ENCODE data around the gene GLDN.

The GLDN gene

GRCh38 chr15:51333571-51333970 lies 7.9 kb upstream of the GLDN start:
- TF ChIP-seq TAF1 (IDR thresholded peaks at IDR 0.05; ENCODE audit: low read depth) (no peak), EGR1 (IDR thresholded peaks at IDR 0.05) (no peak), MAX (IDR thresholded peaks at IDR 0.05) (no peak), NFIC (IDR thresholded peaks at IDR 0.05) (no peak), USF1 (IDR thresholded peaks at IDR 0.05) (no peak), FOXM1 (IDR thresholded peaks at IDR 0.05; ENCODE audit: borderline replicate concordance, low read depth) (no peak), TEAD4 (IDR thresholded peaks at IDR 0.05) (no peak), YY1 (IDR thresholded peaks at IDR 0.05; ENCODE audit: low read depth) (no peak), TCF12 (IDR thresholded peaks at IDR 0.05; ENCODE audit: low read depth) (no peak), CREB1 (IDR thresholded peaks at IDR 0.05; ENCODE audit: low read depth) (no peak), EP300 (IDR thresholded peaks at IDR 0.05; ENCODE audit: borderline replicate concordance) (no peak)

DNA sequence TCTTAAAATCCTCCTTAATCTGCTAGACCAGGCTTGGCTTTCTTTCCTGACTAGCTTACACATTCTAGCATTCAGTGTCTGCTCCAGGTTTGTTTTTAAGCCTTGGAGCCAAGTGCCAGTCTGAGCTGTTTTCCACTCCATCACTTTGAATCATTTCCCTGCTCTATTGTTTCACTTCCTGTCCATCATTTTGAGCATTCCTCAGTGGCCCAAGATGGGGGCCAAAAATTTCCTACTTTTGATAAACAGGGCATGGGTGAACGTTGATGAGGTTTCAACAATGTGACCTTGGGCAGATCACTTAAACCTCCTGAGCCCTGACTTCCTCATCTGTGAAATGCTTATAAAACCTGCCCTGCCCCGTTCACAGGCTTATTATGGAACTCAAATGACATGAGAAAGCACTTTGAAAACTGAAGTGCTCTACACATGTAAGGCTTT lies 7.4 kb upstream of the GLDN start:
- TF ChIP-seq USF1 (IDR thresholded peaks at IDR 0.05) (no peak), MAX (IDR thresholded peaks at IDR 0.05) (no peak), TCF12 (IDR thresholded peaks at IDR 0.05; ENCODE audit: low read depth) (no peak), EP300 (IDR thresholded peaks at IDR 0.05; ENCODE audit: borderline replicate concordance) (no peak), NFIC (IDR thresholded peaks at IDR 0.05) (no peak), CEBPB (IDR thresholded peaks at IDR 0.05) (no peak), ZBTB7A (IDR thresholded peaks at IDR 0.05; ENCODE audit: low read depth) (no peak), TEAD4 (IDR thresholded peaks at IDR 0.05) (no peak), YY1 (IDR thresholded peaks at IDR 0.05; ENCODE audit: low read depth) (no peak), RAD21 (IDR thresholded peaks at IDR 0.05; ENCODE audit: low read depth) (no peak), EGR1 (IDR thresholded peaks at IDR 0.05) (no peak), TAF1 (IDR thresholded peaks at IDR 0.05; ENCODE audit: low read depth) (no peak), FOXM1 (IDR thresholded peaks at IDR 0.05; ENCODE audit: borderline replicate concordance, low read depth) (no peak), CREB1 (IDR thresholded peaks at IDR 0.05; ENCODE audit: low read depth) (no peak)
- TF ChIP-seq, protein P1, sequence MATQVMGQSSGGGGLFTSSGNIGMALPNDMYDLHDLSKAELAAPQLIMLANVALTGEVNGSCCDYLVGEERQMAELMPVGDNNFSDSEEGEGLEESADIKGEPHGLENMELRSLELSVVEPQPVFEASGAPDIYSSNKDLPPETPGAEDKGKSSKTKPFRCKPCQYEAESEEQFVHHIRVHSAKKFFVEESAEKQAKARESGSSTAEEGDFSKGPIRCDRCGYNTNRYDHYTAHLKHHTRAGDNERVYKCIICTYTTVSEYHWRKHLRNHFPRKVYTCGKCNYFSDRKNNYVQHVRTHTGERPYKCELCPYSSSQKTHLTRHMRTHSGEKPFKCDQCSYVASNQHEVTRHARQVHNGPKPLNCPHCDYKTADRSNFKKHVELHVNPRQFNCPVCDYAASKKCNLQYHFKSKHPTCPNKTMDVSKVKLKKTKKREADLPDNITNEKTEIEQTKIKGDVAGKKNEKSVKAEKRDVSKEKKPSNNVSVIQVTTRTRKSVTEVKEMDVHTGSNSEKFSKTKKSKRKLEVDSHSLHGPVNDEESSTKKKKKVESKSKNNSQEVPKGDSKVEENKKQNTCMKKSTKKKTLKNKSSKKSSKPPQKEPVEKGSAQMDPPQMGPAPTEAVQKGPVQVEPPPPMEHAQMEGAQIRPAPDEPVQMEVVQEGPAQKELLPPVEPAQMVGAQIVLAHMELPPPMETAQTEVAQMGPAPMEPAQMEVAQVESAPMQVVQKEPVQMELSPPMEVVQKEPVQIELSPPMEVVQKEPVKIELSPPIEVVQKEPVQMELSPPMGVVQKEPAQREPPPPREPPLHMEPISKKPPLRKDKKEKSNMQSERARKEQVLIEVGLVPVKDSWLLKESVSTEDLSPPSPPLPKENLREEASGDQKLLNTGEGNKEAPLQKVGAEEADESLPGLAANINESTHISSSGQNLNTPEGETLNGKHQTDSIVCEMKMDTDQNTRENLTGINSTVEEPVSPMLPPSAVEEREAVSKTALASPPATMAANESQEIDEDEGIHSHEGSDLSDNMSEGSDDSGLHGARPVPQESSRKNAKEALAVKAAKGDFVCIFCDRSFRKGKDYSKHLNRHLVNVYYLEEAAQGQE (IDR thresholded peaks at IDR 0.05; ENCODE audit: low read depth): no peak

DNA sequence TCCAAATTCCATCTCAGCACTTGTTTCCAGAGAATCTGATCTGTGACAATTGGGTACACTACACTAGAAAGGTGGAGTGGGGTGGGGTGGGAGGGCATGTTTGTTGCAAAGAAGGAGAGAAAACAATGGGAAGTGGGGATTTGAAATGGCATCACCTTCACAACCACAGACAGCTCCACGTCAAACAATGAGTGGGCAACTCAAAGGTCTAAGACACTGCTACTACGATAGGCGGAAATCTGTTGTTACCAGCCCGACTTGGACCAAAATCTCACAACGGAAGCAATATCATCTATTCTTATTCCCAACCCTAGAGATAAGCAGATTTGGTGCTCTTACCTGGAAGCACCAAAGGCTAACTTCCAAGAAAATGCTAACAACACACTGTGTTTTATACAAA lies 6.4 kb upstream of the GLDN start:
- no peak for TF ChIP-seq MAX (IDR thresholded peaks at IDR 0.05)
- no peak for TF ChIP-seq FOXM1 (IDR thresholded peaks at IDR 0.05; ENCODE audit: borderline replicate concordance, low read depth)
- no peak for TF ChIP-seq TEAD4 (IDR thresholded peaks at IDR 0.05)
- no peak for TF ChIP-seq EGR1 (IDR thresholded peaks at IDR 0.05)
- TF ChIP-seq NFIC (IDR thresholded peaks at IDR 0.05): no peak
- TF ChIP-seq CREB1 (IDR thresholded peaks at IDR 0.05; ENCODE audit: low read depth): no peak
- TF ChIP-seq YY1 (IDR thresholded peaks at IDR 0.05; ENCODE audit: low read depth): no peak
- TF ChIP-seq, protein P1 (IDR thresholded peaks at IDR 0.05; ENCODE audit: low read depth): no peak
- no peak for TF ChIP-seq ZBTB7A (IDR thresholded peaks at IDR 0.05; ENCODE audit: low read depth)
- TF ChIP-seq CEBPB (IDR thresholded peaks at IDR 0.05): no peak

- TF ChIP-seq CREB1 (IDR thresholded peaks at IDR 0.05; ENCODE audit: low read depth) (no peak), EGR1 (IDR thresholded peaks at IDR 0.05) (no peak), RAD21 (IDR thresholded peaks at IDR 0.05; ENCODE audit: low read depth) (no peak), TCF12 (IDR thresholded peaks at IDR 0.05; ENCODE audit: low read depth) (no peak), USF1 (IDR thresholded peaks at IDR 0.05) (no peak), NFIC (IDR thresholded peaks at IDR 0.05) (no peak), TAF1 (IDR thresholded peaks at IDR 0.05; ENCODE audit: low read depth) (no peak), TEAD4 (IDR thresholded peaks at IDR 0.05) (no peak), CEBPB (IDR thresholded peaks at IDR 0.05) (no peak)
- TF ChIP-seq, protein P1 (IDR thresholded peaks at IDR 0.05; ENCODE audit: low read depth): no peak
These were observed 5.7 kb upstream of the GLDN start for GRCh38 chr15:51335538-51336410.

Measured in Ishikawa (cell line).